Measurements from ENCODE around the gene CLTCL1.
"Not testable (repeated sequence)": the region's sequence is repeated elsewhere in the genome, so short reads cannot be mapped to it uniquely, and the experiment has no call there.

Gene CLTCL1

GRCh38 chr22:19214078-19214473, 77.4 kb downstream of the CLTCL1 start:
- no peak for DNase-seq

DNA sequence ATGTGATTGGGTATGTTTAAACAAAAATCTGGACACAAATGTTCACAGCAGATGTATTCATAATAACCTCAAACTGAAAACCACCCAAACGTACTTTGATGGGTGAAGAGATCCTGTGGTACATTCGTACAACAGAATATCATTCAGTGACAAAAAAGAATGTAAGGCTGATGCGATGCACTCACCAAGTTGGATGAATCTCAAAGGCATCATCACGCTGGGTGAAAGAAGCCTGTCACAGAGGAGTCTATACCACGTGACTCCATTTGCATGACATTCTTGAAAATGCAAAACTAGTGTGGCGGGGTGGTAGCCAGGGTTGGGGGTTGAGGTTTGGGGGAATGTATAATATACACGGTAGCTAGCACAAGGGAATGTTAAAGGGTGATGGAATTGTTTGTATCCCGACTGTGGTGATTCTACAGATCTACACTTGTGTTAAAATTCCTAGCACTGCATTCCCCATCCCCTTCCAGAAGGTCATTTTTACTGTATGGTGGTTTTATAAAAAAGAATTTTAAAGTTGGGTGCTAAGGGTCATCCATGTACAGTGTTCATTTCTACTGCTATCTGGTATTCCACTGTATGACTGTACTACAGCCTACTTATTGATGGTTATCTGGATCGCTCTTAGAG, 78.0 kb downstream of the CLTCL1 start:
- DNase-seq: no peak

- no peak for DNase-seq
Measured at GRCh38 chr22:19213001-19213400, 78.5 kb downstream of the CLTCL1 start.

DNA sequence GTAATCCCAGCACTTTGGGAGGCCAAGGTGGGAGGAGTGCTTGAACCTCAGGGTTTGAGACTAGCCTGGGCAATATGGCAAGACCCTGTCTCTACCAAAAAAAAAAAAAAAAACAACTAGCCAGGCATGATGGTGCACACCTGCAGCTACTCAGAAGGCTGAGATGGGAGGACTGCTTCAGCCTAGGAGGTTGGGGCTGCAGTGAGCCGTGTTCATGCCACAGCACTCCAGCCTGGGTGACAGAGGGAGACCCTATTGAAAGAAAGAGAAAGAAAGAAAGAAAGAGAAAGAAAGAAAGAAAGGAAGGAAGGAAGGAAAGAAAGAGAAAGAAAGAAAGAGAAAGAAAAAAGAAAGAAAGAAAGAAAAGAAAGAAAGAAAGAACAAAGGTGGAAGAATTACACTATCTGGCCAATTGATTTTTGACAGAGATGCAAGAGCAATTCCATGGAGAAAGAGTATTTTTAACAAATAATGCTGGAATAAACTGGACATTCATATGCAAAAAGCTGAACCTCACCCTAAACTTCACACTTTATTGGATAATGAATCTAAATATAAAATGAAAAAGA, 79.1 kb downstream of the CLTCL1 start:
- DNase-seq: no peak

GRCh38 chr22:19210188-19210587, 81.3 kb downstream of the CLTCL1 start:
- DNase-seq: no peak

DNA sequence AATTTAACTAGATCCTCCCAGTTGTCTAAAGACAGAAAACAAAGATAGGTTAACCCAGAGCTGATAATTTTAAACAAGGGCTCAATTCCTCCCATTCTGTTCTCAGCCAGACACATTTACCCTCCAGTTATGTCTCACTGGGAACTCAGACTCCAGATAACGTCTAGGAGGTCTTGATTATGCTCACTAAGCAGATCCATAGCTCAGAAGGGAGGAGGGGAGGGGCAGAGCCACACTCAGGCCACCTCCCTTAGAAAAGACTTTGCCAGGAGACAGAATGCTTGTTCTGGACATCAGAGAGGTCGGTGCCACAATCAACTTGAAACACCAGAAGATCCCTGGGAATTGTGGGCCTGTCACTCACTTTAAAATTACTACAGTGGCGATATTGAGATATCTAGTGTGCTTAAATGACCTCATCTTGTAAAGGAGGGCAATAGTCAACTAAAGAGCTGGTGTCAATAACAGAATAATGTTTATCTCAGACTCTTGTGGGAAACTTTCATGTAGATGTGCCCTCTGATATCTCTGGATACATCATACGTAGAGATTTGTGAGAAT, 83.2 kb downstream of the CLTCL1 start:
- DNase-seq: no peak

GRCh38 chr22:19207884-19208283, 83.6 kb downstream of the CLTCL1 start:
- no peak for DNase-seq

- DNase-seq: no peak
Measured at GRCh38 chr22:19207401-19207808, 84.1 kb downstream of the CLTCL1 start.

GRCh38 chr22:19206287-19206686, 85.2 kb downstream of the CLTCL1 start:
- no peak for DNase-seq

DNA sequence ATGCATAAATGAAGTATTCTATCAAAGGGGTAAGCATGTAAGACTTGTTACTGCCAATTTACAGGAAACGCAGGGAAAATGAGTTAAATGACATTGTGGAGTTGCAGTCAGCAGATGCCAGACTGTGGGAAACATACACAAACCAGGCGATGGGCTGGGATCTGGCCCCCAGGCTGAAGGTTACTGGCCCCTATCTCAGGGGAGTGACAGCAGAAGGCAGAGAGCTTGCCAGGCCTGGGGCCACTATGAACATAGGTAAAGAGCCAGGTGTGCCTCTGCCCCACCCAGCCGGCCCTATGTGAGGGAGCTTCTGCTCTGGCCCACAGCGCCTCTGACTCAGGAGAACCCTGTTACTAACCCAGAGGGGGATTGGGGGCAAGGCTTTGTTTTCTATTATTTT, 86.9 kb downstream of the CLTCL1 start:
- DNase-seq: no peak

GRCh38 chr22:19203834-19204233, 87.7 kb downstream of the CLTCL1 start:
- DNase-seq: no peak

DNA sequence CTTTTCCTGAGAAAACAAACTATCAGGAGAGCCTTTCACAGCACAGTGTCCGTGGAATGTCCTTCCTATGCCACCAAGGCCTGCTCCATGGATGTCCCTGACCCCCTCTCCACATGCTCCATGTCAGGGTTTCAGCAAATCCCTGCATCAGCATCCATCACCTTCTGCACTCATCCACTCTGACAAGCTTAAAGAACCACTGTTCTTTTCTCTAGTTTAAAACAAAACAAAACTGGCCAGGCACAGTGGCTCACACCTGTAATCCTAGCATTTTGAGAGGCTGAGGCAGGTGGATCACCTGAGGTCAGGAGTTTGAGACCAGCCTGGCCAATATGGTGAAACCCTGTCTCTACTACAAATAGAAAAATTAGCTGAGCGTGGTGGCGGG, 88.7 kb downstream of the CLTCL1 start:
- DNase-seq: not testable (repeated sequence)

GRCh38 chr22:19201869-19202798, 89.4 kb downstream of the CLTCL1 start:
- no peak for DNase-seq

GRCh38 chr22:19201130-19201868, 90.2 kb downstream of the CLTCL1 start:
- DNase-seq: no peak

GRCh38 chr22:19199479-19199878, 92.0 kb downstream of the CLTCL1 start:
- no peak for DNase-seq

- no peak for DNase-seq
Measured at GRCh38 chr22:19197997-19198865, 93.3 kb downstream of the CLTCL1 start.

- DNase-seq: no peak
Measured at GRCh38 chr22:19196841-19197612, 94.5 kb downstream of the CLTCL1 start.

GRCh38 chr22:19195796-19196731, 95.5 kb downstream of the CLTCL1 start:
- no peak for DNase-seq

GRCh38 chr22:19194766-19195536, 96.6 kb downstream of the CLTCL1 start:
- no peak for DNase-seq
